ENCODE measurements around the gene SNRK. TPM values are rescaled to one million over a fixed set of nuclear protein-coding genes. Genes with fewer than 3 reads are reported as not detected.

Gene SNRK
- total RNA-seq, 1 experiment from 2014 or later, result 14.4 TPM

DNA sequence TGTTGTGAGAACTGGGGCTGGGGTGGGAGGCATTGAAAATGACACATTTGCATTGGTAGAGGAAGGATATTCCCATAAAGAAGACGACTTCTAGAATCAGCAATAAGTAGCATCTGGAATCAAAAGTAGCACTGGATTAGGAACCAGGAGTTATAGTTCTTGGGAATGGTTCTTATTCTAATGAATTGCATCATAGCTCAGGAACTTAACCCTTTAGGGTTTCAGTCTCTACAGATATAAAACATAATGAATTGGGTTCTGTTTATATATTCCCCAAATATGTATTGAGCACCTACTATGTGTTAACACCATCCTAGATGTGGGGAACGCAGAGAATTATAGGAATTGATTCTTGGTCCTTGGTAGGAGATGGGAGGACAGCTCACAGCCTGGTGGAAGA is 16.3 kb upstream of the SNRK start:
- no peak overlapping the region for H3K4me3 ChIP-seq
- H3K9me2 ChIP-seq (ENCODE audit: insufficient read depth), result no peaks in the 10 kb centered on the region
- CTCF ChIA-PET, result interaction anchor here (0.6 kb wide), 1 partner anchor 468 kb away, joined by 3 read pairs; no protein-coding TSS in a partner anchor
- H3K27me3 ChIP-seq (ENCODE audit: insufficient read depth, low read depth), result no peaks in the 10 kb centered on the region
- H2AFZ ChIP-seq, result no peak overlapping the region
- TF ChIP-seq, protein P1, sequence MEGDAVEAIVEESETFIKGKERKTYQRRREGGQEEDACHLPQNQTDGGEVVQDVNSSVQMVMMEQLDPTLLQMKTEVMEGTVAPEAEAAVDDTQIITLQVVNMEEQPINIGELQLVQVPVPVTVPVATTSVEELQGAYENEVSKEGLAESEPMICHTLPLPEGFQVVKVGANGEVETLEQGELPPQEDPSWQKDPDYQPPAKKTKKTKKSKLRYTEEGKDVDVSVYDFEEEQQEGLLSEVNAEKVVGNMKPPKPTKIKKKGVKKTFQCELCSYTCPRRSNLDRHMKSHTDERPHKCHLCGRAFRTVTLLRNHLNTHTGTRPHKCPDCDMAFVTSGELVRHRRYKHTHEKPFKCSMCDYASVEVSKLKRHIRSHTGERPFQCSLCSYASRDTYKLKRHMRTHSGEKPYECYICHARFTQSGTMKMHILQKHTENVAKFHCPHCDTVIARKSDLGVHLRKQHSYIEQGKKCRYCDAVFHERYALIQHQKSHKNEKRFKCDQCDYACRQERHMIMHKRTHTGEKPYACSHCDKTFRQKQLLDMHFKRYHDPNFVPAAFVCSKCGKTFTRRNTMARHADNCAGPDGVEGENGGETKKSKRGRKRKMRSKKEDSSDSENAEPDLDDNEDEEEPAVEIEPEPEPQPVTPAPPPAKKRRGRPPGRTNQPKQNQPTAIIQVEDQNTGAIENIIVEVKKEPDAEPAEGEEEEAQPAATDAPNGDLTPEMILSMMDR (conservative IDR thresholded peaks at IDR 0.05), result no peak
- no peak for TF ChIP-seq EZH2 (IDR thresholded peaks at IDR 0.05; ENCODE audit: low read depth)
- no peak overlapping the region for H3K27ac ChIP-seq
- no peak overlapping the region for H3K4me2 ChIP-seq
- DNase-seq, result no peak
- H3F3A ChIP-seq (ENCODE audit: insufficient read depth, low read depth), result no peaks in the 10 kb centered on the region
- no peaks in the 10 kb centered on the region for H3K36me3 ChIP-seq (ENCODE audit: low read depth)
- no peaks in the 10 kb centered on the region for H4K20me1 ChIP-seq (ENCODE audit: insufficient read depth)
- no peaks in the 10 kb centered on the region for H3K4me1 ChIP-seq (replicated peaks; ENCODE audit: insufficient read depth)
- intact Hi-C loops (cut with micrococcal nuclease; ENCODE audit: unreplicated experiment), result no loop called here
- H3K9me3 ChIP-seq (ENCODE audit: insufficient read depth, low read depth), result no peaks in the 10 kb centered on the region
- no peaks in the 10 kb centered on the region for H3K79me2 ChIP-seq (ENCODE audit: low read depth)
- no TSS peak for BruUV-seq (replicated peaks)
- POLR2A ChIA-PET (ENCODE audit: unreplicated experiment), result no interaction called here

DNA sequence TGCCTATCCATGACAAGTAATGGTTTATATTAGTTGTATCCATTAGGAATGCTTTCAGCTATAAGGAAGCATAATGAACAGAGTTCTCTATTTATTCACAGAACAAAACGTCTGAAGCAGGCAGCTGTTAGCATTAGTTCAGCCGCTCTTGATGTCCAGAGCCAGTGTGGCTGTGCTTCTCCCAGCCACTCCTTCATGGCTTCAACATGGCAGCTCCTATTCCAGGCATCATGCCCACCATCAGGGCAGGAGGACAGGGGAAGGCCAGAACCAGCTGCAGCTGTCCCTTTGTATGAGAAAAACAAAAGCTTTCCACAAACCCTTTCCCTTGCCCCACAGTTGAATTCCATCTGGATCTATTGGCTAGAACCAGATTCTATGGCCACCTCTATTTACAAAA is 12.9 kb upstream of the SNRK start:
- Histone ChIP-seq H3K9me2 (ENCODE audit: insufficient read depth) (no peaks in the 10 kb centered on the region), H3K9me3 (ENCODE audit: insufficient read depth, low read depth) (no peaks in the 10 kb centered on the region), H3K27ac (no peak overlapping the region), H3F3A (ENCODE audit: insufficient read depth, low read depth) (no peaks in the 10 kb centered on the region), H3K36me3 (ENCODE audit: low read depth) (no peaks in the 10 kb centered on the region), H2AFZ (no peak overlapping the region), H3K4me3 (no peak overlapping the region), H3K79me2 (ENCODE audit: low read depth) (no peaks in the 10 kb centered on the region), H4K20me1 (ENCODE audit: insufficient read depth) (no peaks in the 10 kb centered on the region), H3K4me1 (replicated peaks; ENCODE audit: insufficient read depth) (no peaks in the 10 kb centered on the region), H3K27me3 (ENCODE audit: insufficient read depth, low read depth) (no peaks in the 10 kb centered on the region), H3K4me2 (no peak overlapping the region)
- no peak for DNase-seq
- CTCF ChIA-PET, result no interaction called here
- POLR2A ChIA-PET (ENCODE audit: unreplicated experiment), result no interaction called here
- TF ChIP-seq EZH2 (IDR thresholded peaks at IDR 0.05; ENCODE audit: low read depth), result no peak
- TF ChIP-seq, protein P1 (conservative IDR thresholded peaks at IDR 0.05), result no peak
- intact Hi-C loops (cut with micrococcal nuclease; ENCODE audit: unreplicated experiment), result no loop called here
- no TSS peak for BruUV-seq (replicated peaks)

DNA sequence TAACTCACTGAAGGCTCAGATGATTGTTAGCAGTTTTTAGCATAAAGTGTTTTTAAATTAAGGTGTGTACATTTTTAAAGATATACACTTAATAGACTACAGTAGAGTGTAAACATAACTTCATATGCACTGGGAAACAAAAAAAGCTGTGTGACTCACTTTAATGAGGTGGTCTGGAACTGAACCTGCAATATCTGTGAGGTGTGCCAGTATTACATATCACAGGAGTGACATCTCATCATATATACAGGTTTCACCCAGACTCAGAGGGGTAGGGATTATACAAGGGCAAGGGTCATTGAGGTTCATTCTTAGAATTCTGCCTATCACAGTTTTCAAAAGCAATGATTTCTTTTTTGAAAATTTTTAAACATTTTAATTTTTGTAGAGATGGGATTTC is 7.3 kb upstream of the SNRK start:
- H3K9me3 ChIP-seq (ENCODE audit: insufficient read depth, low read depth), result no peaks in the 10 kb centered on the region
- no peak overlapping the region for H3K4me2 ChIP-seq
- no peaks in the 10 kb centered on the region for H3K9me2 ChIP-seq (ENCODE audit: insufficient read depth)
- no peaks in the 10 kb centered on the region for H3K4me1 ChIP-seq (replicated peaks; ENCODE audit: insufficient read depth)
- H3K79me2 ChIP-seq (ENCODE audit: low read depth), result no peaks in the 10 kb centered on the region
- CTCF ChIA-PET, result no interaction called here
- no peak overlapping the region for H3K27ac ChIP-seq
- intact Hi-C loops (cut with micrococcal nuclease; ENCODE audit: unreplicated experiment), result no loop called here
- no peaks in the 10 kb centered on the region for H3K27me3 ChIP-seq (ENCODE audit: insufficient read depth, low read depth)
- no peak overlapping the region for H3K4me3 ChIP-seq
- H2AFZ ChIP-seq, result no peak overlapping the region
- BruUV-seq (replicated peaks), result no TSS peak
- no peaks in the 10 kb centered on the region for H3K36me3 ChIP-seq (ENCODE audit: low read depth)
- no peaks in the 10 kb centered on the region for H4K20me1 ChIP-seq (ENCODE audit: insufficient read depth)
- no peak for DNase-seq
- no peaks in the 10 kb centered on the region for H3F3A ChIP-seq (ENCODE audit: insufficient read depth, low read depth)
- TF ChIP-seq, protein P1 (conservative IDR thresholded peaks at IDR 0.05), result no peak
- no peak for TF ChIP-seq EZH2 (IDR thresholded peaks at IDR 0.05; ENCODE audit: low read depth)
- POLR2A ChIA-PET (ENCODE audit: unreplicated experiment), result no interaction called here
